HG03378 (cell line): Measurements from ENCODE around the gene KCNC3.
A peak's percentile ranks its signal among the peaks of the same experiment; 100 is the strongest.
"Not testable (repeated sequence)": the region's sequence is repeated elsewhere in the genome, so short reads cannot be mapped to it uniquely, and the experiment has no call there.

Source experiments
- ATAC-seq: cut with Tn5 transposase; IDR thresholded peaks from one replicate; pipeline ENCODE4 v1.9.1; 2021; ENCODE audit warnings: mild to moderate bottlenecking, moderate library complexity; ENCODE audit not compliant: unreplicated experiment

KCNC3 gene

GRCh38 chr19:50356691-50357177 is 27.6 kb upstream of the KCNC3 start:
- ATAC-seq: no peak

GRCh38 chr19:50353487-50353880 is 24.3 kb upstream of the KCNC3 start:
- not testable (repeated sequence) for ATAC-seq

GRCh38 chr19:50352242-50352641 is 23.1 kb upstream of the KCNC3 start:
- ATAC-seq: no peak

DNA sequence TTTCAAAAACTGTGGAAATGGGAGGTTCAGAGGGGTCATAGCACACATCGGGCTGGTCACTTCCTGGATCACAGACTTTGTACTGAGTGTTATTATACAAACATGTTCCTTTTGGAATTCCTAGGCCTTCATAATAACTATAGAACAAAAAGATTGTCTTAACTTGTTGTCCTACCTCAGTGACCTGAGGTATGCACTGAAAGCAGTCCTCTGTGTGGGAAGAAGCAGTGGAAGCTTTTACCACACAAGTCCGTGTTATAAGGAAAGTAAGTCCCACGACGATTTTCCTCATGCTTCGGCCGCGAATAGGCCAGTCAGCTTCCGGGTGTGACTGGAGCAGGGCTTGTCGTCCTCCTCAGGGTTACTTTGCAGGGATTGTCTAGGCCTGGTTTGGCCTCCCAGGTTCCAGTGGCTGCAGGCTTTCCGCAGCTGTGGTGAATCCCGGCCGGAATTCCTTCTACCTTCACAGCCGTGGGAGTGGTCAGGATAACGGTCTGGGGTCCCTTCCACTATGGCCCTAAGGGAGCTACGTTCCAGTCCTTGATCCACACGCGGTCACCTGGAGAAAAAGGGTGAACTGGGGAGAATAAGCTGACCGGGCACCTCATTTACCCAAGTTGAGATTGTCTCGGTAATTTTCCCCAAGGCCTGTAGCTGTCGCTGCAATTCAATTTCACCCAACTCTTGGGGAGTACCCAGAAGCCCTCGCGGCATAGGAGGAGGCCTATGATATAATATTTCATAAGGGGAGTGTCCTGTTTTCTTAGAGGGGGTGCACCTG is 20.3 kb upstream of the KCNC3 start:
- ATAC-seq: no peak

GRCh38 chr19:50347089-50347581 is 18.0 kb upstream of the KCNC3 start:
- ATAC-seq: not testable (repeated sequence)

- peak; percentile 40 for ATAC-seq
These were observed 15.6 kb upstream of the KCNC3 start for GRCh38 chr19:50344661-50345318.

- ATAC-seq: peak; percentile 63
These were observed 12.0 kb upstream of the KCNC3 start for GRCh38 chr19:50341091-50341564.

- no peak for ATAC-seq
These were observed 11.2 kb upstream of the KCNC3 start for GRCh38 chr19:50340331-50340730.

GRCh38 chr19:50337031-50337430 is 7.9 kb upstream of the KCNC3 start:
- not testable (repeated sequence) for ATAC-seq

DNA sequence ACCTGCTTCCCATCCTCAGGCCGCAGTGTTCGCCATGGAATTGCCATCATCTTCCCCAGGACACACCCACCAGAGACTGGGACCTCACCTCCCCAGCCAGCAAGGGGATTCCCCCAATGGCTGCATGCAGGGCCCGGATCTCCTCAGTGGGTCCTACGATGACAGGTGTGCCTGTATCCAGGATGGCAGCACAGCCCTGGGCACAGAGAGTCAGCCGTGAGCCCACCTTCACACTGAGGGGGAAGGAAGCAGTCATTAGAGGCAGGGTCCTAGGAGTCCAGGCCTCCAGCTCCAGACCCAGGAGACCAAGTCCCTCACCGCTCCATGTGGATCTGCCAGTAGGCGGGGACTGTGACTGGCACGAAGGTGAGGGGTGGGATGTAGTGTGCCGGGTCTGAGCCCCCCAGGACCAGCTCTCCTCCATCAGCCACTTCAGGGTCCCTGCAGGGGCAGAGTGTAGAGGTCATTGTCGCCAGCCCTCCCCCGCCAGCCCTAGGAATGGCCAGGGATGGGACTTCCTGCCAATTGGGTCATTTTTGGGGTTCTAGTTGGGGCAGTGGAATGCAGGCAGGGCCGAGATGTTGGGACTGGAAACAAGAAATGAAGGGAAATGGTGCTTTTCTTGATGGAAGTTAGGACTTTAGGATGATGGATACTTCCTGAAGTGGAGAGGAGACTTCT is 5.7 kb upstream of the KCNC3 start:
- ATAC-seq: no peak

DNA sequence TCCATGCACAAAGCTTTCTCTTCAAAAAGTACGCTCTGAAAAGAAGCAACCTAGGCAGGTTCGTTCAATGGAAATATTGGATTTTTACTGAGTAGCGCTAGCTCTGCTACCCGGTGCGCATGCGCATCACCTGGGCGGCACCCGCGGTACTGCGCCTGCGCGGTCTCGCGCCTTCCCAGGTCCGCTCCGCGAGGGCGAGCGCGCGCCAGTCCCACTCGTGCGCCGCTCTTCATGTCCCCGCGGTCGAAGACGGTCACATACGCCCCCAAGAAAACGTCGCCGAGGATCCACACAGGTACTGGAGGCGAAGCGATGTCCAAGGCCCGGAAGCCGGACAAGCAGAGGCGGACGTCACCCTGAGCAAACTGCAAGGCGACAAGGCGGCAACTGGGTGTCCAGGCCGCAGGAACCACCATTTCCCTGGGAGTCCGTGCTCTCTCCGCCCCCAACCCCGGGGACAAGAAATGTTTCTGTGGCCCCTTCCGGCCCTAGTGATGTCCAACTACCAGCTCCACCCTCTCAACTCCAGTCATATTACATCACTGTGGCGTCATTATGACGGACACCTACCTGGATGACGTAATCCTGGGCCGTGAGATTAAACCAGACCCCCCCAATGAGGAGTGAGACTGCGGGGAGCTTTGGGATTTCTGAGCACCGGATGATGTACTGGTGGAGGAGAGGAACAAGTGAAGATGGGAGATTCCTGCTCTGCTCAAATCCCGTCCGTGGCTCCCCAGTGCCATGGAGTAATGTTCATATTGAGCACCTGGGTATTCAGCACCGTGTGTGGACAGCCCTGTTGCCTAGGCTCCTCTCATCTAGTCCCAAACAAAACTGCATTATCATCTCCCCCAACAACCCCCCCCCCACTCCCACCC is 4.8 kb upstream of the KCNC3 start:
- ATAC-seq: peak; percentile 29

GRCh38 chr19:50333235-50333736 is 4.1 kb upstream of the KCNC3 start:
- peak; percentile 42 for ATAC-seq

- no peak for ATAC-seq
These were observed 3.3 kb upstream of the KCNC3 start for GRCh38 chr19:50332244-50333038.

GRCh38 chr19:50331994-50332243 is 2.7 kb upstream of the KCNC3 start:
- ATAC-seq: no peak

GRCh38 chr19:50331221-50331993 is 2.2 kb upstream of the KCNC3 start:
- no peak for ATAC-seq

- ATAC-seq: no peak
These were observed 1.3 kb upstream of the KCNC3 start for GRCh38 chr19:50330365-50331078.

GRCh38 chr19:50329926-50330294 is 733 bp upstream of the KCNC3 start:
- ATAC-seq: not testable (repeated sequence)

DNA sequence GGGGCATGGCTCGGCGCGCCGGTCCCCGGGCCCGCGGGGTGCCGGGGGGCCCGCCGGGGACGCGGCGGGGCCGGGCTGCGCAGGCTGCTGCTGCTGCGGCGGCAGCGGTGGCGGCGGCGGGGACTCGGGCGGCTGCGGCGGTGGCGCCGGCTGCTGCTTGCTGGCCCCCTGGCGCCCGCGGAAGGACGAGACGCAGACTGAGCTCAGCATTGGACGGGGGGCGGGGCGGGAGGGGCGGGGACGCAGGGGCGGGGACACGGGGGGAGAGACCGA is 368 bp downstream of the KCNC3 start:
- no peak for ATAC-seq
